ENCODE measurements around the gene PADI3.
"Not testable (repeated sequence)": the region's sequence is repeated elsewhere in the genome, so short reads cannot be mapped to it uniquely, and the experiment has no call there.

The PADI3 gene

DNA sequence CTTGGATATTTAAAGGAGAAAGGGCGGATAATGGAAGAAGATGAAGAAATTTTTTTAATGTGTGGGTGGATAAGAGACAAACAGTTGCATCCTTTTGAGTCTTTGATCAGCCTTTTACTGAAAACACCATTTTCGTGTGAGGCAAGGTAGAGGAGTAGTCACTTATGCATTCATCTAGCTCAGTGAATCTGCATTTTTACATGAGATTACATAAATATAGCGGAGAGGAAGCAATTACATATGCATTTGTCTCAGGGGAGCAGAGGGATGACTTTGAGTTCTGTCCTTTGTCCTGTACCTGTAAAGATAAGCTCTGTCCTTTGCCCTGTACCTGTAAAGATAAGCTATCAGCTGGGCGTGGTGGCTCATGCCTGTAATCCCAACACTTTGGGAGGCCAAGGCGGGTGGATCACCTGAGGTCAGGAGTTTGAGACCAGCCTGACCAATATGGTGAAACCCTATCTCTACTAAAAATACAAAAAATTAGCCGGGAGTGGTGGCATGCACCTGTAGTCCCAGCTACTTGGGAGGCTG, 73.0 kb downstream of the PADI3 start:
- not testable (repeated sequence) for H3K4me3 ChIP-seq (ENCODE audit: low read depth in 1 of 2, low read length in 2 of 2); H3K27ac ChIP-seq (ENCODE audit: low read length); H3K36me3 ChIP-seq (ENCODE audit: control insufficient read depth in 1 of 2, insufficient read depth in 2 of 2, low read length in 2 of 2); H3K9me3 ChIP-seq (ENCODE audit: control insufficient read depth in 1 of 2, low read length in 2 of 2); H3K4me1 ChIP-seq (ENCODE audit: control insufficient read depth in 1 of 2, insufficient read depth in 2 of 2, low read length in 2 of 2); H3K27me3 ChIP-seq (ENCODE audit: low read depth, low read length)

DNA sequence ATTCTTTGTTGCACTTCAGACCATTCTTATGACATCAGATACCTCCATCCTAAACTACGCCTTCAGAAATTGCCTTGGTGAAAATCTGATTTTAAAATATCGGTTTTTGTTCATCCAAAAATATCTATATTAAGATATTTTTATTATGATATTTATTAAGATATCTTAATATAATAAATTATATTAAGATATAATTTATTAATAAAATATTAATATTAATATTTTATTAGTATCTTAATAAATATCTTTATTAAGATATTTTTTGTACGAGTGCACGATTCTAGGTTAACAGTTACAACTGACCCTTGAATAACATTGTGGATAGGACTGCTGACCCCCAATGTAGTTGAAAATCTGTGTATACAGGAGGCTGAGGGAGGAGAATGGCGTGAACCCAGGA, 80.0 kb downstream of the PADI3 start:
- no peaks in the 10 kb centered on the region for H3K27me3 ChIP-seq (ENCODE audit: low read depth, low read length)
- no peaks in the 10 kb centered on the region for H3K4me1 ChIP-seq (ENCODE audit: control insufficient read depth in 1 of 2, insufficient read depth in 2 of 2, low read length in 2 of 2)
- no peak overlapping the region for H3K4me3 ChIP-seq (ENCODE audit: low read depth in 1 of 2, low read length in 2 of 2)
- no peaks in the 10 kb centered on the region for H3K36me3 ChIP-seq (ENCODE audit: control insufficient read depth in 1 of 2, insufficient read depth in 2 of 2, low read length in 2 of 2)
- peaks cover 0 to 4% of the 10 kb centered on the region in 2 donors for H3K9me3 ChIP-seq (ENCODE audit: control insufficient read depth in 1 of 2, low read length in 2 of 2)
- H3K27ac ChIP-seq (ENCODE audit: low read length), result no peak overlapping the region

DNA sequence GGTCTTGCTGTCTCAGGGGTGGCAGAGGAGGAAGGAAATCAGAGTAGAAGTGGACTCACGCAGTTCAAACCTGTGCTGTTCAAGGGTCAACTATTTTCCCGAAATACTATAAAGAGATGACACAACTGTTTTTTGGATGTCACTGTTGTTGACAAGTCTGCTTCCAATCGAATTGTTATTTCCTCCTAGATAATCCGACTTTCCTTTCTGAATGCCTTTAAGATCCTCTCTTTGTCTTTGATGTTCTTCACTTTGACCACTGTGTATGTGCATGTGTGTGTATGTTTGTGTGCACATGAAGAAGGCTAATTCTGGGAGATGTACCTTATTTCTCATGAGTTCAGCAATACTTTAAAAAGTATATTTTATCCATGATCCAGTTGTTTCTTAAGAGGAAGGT, 80.7 kb downstream of the PADI3 start:
- no peaks in the 10 kb centered on the region for H3K36me3 ChIP-seq (ENCODE audit: control insufficient read depth in 1 of 2, insufficient read depth in 2 of 2, low read length in 2 of 2)
- H3K4me3 ChIP-seq (ENCODE audit: low read depth in 1 of 2, low read length in 2 of 2), result no peak overlapping the region
- no peaks in the 10 kb centered on the region for H3K27me3 ChIP-seq (ENCODE audit: low read depth, low read length)
- H3K27ac ChIP-seq (ENCODE audit: low read length), result no peak overlapping the region
- H3K4me1 ChIP-seq (ENCODE audit: control insufficient read depth in 1 of 2, insufficient read depth in 2 of 2, low read length in 2 of 2), result no peaks in the 10 kb centered on the region
- peaks cover 0 to 4% of the 10 kb centered on the region in 2 donors for H3K9me3 ChIP-seq (ENCODE audit: control insufficient read depth in 1 of 2, low read length in 2 of 2)

GRCh38 chr1:17330856-17331255, 82.0 kb downstream of the PADI3 start:
- H3K27me3 ChIP-seq (ENCODE audit: low read depth, low read length), result no peaks in the 10 kb centered on the region
- H3K36me3 ChIP-seq (ENCODE audit: control insufficient read depth in 1 of 2, insufficient read depth in 2 of 2, low read length in 2 of 2), result no peaks in the 10 kb centered on the region
- H3K4me3 ChIP-seq (ENCODE audit: low read depth in 1 of 2, low read length in 2 of 2), result no peak overlapping the region

DNA sequence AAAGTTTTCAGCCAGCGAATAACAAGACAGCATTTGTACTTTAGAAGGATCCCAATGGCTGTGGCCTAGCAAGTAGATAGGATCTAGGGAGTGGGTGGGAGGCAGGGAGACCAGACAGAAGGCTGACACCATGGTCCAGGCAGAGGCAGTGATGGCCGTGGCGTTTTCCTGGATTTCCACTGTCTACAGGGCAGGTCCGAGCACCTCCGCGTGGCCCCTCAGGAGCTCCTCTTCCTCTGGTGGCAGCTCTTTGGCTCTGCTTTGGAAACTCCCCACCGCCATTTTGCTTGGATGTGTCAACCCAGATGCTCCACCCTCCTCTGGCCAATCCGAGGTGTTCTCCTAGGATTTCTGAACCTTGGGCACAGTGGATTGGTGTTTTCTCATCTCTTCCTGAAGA, 84.2 kb downstream of the PADI3 start:
- H3K9me3 ChIP-seq (ENCODE audit: control insufficient read depth in 1 of 2, low read length in 2 of 2), result peaks cover 0 to 4% of the 10 kb centered on the region in 2 donors
- H3K4me3 ChIP-seq (ENCODE audit: low read depth in 1 of 2, low read length in 2 of 2), result no peak overlapping the region
- no peak overlapping the region for H3K27ac ChIP-seq (ENCODE audit: low read length)
- H3K4me1 ChIP-seq (ENCODE audit: control insufficient read depth in 1 of 2, insufficient read depth in 2 of 2, low read length in 2 of 2), result no peaks in the 10 kb centered on the region
- no peaks in the 10 kb centered on the region for H3K36me3 ChIP-seq (ENCODE audit: control insufficient read depth in 1 of 2, insufficient read depth in 2 of 2, low read length in 2 of 2)
- H3K27me3 ChIP-seq (ENCODE audit: low read depth, low read length), result no peaks in the 10 kb centered on the region

More at GRCh38 chr1:17330856-17331255, 82.0 kb downstream of the PADI3 start:
- Histone ChIP-seq H3K9me3 (ENCODE audit: control insufficient read depth in 1 of 2, low read length in 2 of 2) (peaks cover 0 to 4% of the 10 kb centered on the region in 2 donors), H3K27ac (ENCODE audit: low read length) (no peak overlapping the region), H3K4me1 (ENCODE audit: control insufficient read depth in 1 of 2, insufficient read depth in 2 of 2, low read length in 2 of 2) (no peaks in the 10 kb centered on the region)

All from muscle layer of duodenum (tissue), 2 donors.